Suprapubic skin (tissue), 4 donors: Measurements from ENCODE around the gene NTM.

ENCODE experiments used
- EP300 ChIP-seq: sonication (generic); formaldehyde crosslinking; IDR thresholded peaks from one replicate; pipeline ENCODE4 v1.6.1; 2017; ENCODE audit warnings: antibody characterized with exemption
- POLR2AphosphoS5 ChIP-seq, 3 donors: sonication (generic); formaldehyde crosslinking; IDR thresholded peaks; one replicate each; pipeline ENCODE4 v1.6.1; 2017; ENCODE audit warnings: antibody characterized with exemption in 3 of 3

DNA sequence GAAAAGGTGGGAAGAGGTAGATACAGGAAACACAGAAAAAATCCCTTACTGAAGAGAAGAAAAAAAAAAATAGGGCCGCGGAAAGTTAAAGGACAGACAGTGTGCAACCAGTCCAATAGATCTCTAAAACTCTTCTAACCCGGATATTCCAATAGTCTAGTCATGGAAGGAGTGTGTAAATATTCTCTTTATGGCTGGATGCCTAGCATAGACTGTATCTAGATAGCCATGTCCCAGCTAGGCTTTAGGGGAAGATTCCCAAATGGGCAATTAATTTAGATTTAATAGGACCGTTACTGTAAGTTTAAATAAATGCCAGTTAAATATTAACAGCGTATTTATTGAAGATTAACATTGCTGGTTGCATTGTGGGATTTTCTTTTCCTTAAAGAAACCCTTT, 532.7 kb downstream of the NTM start:
- TF ChIP-seq POLR2AphosphoS5 (IDR thresholded peaks at IDR 0.05) (no peak), EP300 (no peak)
